ENCODE measurements around the gene MAFG. TPM values are rescaled to one million over a fixed set of nuclear protein-coding genes. Genes with fewer than 3 reads are reported as not detected.

Gene MAFG
- total RNA-seq = 14.0 and 18.6 TPM in 2 replicates

DNA sequence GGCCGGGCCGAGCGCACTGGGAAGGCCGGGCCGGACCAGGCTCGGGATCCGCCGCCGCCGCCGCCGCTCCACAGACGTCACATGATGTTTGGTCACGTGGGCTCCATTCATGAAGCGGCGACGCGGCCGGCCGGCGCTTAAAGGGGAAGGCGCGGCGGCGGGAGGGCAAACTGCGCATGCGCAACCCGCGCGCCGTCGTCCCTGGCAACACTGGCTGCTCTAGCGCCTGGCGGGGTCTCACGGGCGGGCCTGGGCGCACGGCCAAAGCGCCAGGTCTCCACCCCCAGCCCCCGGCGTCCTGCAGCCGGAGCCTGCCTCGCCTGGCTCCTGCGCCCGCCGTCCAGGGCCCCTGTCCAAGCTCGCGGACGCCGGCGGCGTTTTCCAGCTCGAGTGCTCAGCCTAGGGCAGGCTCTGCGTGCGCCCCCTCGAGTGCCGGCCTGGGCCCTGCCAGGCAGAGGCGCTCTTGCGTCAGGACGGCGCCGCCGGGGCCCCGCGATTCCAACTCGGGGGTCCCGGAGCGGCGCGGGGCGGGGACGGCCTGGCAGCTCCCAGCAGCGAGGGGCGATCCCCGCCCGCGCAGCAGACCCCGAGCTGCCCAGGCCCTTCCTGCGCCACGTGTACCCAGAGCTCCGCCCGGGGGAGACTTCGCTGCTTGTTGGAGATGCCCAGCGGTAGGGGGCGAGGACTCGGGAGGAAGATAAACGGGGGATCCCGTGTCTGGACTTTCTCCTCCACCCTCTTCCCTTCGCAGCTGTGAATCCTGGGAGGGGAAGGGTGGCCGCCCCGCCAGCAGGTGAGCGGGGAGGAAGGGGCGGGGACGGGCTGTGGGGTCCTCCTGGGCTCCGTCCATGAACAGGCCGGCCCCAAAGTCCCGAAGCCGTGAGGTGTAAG is at the start of gene MAFG:
Gene MAFG, minus strand, starts transcription at position 83 of the 891 bp plus-strand sequence. CDS start 4,550 bp downstream, outside the sequence.

DNA sequence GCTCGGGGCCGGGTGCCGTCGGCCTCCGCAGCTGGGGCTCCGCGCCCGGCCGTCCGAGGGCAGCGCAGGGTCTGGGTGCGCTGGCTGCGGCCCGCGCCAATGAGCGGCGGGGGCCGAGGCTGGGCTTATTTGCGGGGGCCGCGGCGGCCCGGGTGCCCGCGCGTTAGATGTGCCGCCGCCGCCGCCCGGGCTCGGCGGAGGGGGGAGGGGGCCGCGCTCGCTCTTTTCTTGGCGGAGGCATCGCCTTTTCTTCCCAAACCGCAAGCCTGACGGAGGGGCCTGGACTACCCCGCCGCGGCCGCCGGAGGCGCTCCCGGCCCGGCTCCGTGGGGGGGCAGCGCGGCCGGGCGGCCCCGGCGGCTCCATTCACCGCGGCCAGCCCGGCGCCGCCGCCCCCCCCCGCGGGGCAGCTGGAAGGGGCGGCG is 33.6 kb upstream of the MAFG start, which contains the start of gene NOTUM:
Gene NOTUM, minus strand, starts transcription at position 101 of the 425 bp plus-strand sequence. CDS start 278 bp downstream, outside the sequence.

DNA sequence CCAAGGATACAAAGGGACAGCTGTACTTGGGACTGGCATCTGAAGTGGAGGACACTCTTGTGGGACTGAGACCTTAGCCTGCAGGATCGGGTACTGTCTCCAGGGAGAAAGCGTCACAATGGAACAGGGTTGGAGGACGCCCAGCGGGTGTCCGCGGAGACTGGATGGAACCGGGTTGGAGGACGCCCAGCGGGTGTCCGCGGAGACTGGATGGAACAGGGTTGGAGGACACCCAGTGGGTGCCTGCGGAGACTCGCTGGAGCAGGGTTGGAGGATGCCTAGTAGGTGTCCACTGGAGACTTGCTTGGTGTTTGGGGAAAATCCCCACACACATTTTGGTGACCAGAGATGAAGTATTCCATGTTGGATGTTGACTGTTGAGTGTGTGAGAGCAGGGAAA is 19.7 kb upstream of the MAFG start, which contains the start of gene MYADML2:
Gene MYADML2, minus strand, starts transcription at position 45 of the 400 bp plus-strand sequence. CDS start 5,492 bp downstream, outside the sequence.

DNA sequence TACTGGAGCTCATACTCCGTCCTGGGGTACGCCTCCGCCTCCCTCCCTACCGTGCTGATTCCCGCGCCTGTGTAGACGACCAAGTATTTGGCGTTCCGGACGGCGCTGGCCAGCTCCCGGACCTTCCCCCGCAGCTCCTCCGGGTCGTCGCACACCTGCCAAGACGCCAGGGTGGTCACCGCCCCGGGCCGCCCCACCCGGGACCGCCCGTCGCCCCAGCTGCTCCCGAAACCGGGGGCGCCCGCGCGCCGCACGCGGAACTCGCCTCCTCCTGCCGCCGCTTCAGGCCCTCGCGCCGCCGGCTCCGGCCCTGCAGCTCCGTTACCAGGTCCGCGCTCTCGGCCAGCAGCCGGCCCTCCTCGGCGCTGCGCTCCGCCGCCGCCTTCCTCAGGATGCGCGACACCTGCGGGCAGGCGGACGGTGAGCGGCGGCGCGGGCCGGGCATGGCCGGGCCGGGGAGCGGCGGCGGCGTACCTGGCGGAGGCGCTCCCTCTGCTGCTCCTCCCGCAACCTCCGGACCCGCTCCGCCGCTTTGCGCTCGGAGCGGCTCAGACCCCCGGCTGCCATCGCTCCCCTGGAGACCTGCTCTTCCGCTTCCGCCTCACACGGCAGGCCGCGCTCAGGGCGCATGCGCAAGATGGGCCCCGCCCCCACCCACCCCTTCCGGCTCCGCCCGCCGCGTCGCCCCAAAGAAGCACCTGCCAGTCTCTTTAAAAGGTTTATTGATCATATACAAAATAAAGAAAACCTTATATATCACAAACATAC is 9.8 kb downstream of the MAFG start, which contains the start of gene SIRT7:
Gene SIRT7, minus strand, starts transcription at position 612 of the 768 bp plus-strand sequence. Its CDS starts 45 bp downstream, at position 567.

DNA sequence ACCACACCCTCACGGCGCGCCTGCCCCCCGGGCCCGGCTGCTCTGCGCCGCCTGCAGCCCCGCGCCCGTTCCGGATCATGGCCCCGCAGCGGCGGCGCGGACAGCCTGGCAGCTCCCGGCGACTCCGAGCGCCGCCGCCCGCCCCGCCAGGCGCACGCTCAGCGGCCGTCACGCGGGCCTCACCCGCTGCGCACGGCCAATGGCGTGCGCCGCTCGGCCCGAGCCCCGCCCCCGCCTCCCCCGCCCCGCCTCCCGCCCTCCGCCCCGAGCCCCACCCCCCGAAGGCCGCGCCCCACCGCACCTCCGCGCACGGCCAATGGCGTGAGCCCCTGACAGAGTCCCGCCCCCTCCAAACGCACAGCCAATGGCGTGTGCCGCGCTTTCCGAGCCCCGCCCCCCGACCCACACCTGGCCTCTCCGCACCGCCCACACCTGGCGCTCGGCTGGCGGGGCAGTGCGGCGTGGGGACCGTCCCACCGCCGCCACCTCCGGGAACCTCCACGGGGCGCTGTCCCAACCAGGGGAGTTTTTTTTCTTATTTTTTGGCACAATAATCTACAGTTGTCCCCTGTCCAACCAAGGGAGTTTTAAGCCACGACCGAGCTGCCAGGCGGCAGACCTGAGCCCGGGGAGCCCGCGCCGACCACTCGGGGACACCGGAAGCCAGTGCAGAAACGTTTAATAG is 16.1 kb downstream of the MAFG start, which contains the start of gene PCYT2:
Gene PCYT2, minus strand, starts transcription at position 123 of the 685 bp plus-strand sequence. Its CDS starts 44 bp downstream, at position 79.

DNA sequence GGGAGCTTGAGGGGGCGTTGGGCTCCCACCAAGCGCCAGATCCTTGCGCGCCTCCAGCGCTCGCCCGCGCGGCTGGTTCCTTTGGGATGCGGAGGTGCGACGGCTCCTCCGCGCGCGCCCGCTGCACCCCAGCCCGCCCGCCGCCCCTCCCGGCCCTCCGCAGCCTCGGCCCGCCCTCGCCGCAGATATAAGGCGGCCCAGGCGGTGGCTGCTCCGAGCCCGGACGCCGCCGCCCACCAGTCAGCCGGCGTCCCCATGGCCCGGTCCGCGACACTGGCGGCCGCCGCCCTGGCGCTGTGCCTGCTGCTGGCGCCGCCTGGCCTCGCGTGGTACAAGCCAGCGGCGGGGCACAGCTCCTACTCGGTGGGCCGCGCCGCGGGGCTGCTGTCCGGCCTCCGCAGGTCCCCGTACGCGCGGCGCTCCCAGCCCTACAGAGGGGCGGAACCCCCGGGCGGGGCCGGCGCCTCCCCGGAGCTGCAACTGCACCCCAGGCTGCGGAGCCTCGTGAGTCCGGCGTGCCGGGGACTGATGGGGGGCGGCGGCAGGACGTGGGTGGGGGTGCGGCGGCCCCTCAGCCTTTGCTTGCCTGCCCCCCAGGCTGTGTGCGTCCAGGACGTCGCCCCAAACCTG is 25.4 kb downstream of the MAFG start, which contains the start of gene NPB:
Gene NPB, plus strand, starts transcription at position 216 of the 630 bp plus-strand sequence. Its CDS starts 40 bp downstream, at position 256.

DNA sequence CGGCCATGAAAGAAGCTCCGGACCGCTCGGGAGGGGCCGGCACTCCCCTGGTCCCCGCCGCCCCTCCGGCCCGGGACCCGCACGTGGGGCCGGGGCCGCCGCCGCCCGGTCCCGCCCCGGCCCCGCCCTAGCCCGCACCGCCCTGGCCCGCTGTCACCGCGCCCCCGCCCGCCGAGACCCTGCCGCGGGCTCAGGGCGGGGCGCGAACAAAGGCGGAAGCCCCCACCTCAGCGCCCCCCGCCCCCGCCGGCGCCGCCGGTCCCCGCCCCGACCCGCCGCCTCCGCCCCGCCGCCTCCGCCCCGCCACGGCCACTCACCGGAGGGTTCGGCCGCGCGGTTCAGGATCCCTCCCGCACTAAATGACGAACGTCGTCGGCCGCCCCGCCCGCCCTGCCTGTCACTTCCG is 56.6 kb downstream of the MAFG start, which contains the start of gene ARHGDIA:
Gene ARHGDIA, minus strand, starts transcription at position 357 of the 406 bp plus-strand sequence. CDS start 1,407 bp downstream, outside the sequence.

Other genes starting within 250 kb of the MAFG start
- gene ARL16, start 243.9 kb downstream of the MAFG start, total RNA-seq = 27.6 and 40.7 TPM in 2 replicates
- 80.8 and 93.5 TPM in 2 replicates for gene HGS, start 243.7 kb downstream of the MAFG start, total RNA-seq
- gene MRPL12, start 224.4 kb downstream of the MAFG start, total RNA-seq = 8.5 and 14.1 TPM in 2 replicates
- gene SLC25A10, start 215.5 kb downstream of the MAFG start, total RNA-seq = 10.6 and 22.9 TPM in 2 replicates
- not detected in 2 replicates for gene GCGR, start 123.6 kb downstream of the MAFG start, total RNA-seq
- 114 and 175 TPM in 2 replicates for gene MCRIP1, start 94.4 kb downstream of the MAFG start, total RNA-seq
- gene PPP1R27, start 92.7 kb downstream of the MAFG start, total RNA-seq = not detected in 2 replicates
- gene P4HB, start 67.2 kb downstream of the MAFG start, total RNA-seq = 710 and 947 TPM in 2 replicates
- 103 and 167 TPM in 2 replicates for gene ARHGDIA, start 56.4 kb downstream of the MAFG start, total RNA-seq
- gene ALYREF, start 36.1 kb downstream of the MAFG start, total RNA-seq = 171 and 230 TPM in 2 replicates
- gene ANAPC11, start 36.0 kb downstream of the MAFG start, total RNA-seq = 187 and 197 TPM in 2 replicates
- gene NPB, start 25.5 kb downstream of the MAFG start, total RNA-seq = 0.27 and 0.28 TPM in 2 replicates
- gene PCYT2, start 16.3 kb downstream of the MAFG start, total RNA-seq = 19.9 and 25.6 TPM in 2 replicates
- gene SIRT7, start 9.6 kb downstream of the MAFG start, total RNA-seq = 15.0 and 18.5 TPM in 2 replicates
- gene PYCR1, start 9.6 kb upstream of the MAFG start, total RNA-seq = 89.6 and 118 TPM in 2 replicates
- gene MYADML2, start 19.5 kb upstream of the MAFG start, total RNA-seq = not detected in 2 replicates
- gene NOTUM, start 33.5 kb upstream of the MAFG start, total RNA-seq = under 0.01 TPM in 1 of 2 replicates, not detected in the other
- gene ASPSCR1, start 49.9 kb upstream of the MAFG start, total RNA-seq = 21.8 and 22.2 TPM in 2 replicates
- 22.3 and 48.6 TPM in 2 replicates for gene CENPX, start 95.1 kb upstream of the MAFG start, total RNA-seq
- 15.3 and 21.4 TPM in 2 replicates for gene LRRC45, start 95.6 kb upstream of the MAFG start, total RNA-seq
- 21.1 and 32.0 TPM in 2 replicates for gene RAC3, start 103.9 kb upstream of the MAFG start, total RNA-seq
- 29.9 and 42.8 TPM in 2 replicates for gene DCXR, start 110.0 kb upstream of the MAFG start, total RNA-seq
- 18.1 and 28.5 TPM in 2 replicates for gene RFNG, start 124.1 kb upstream of the MAFG start, total RNA-seq
- 105 and 107 TPM in 2 replicates for gene GPS1, start 124.2 kb upstream of the MAFG start, total RNA-seq
- 58.5 and 69.6 TPM in 2 replicates for gene DUS1L, start 138.1 kb upstream of the MAFG start, total RNA-seq
- gene FASN, start 170.5 kb upstream of the MAFG start, total RNA-seq = 49.5 and 52.8 TPM in 2 replicates